Anterior cingulate cortex (tissue), 58 donors: ENCODE results near the gene KIRREL3.

ENCODE experiments used
- DNase-seq, 58 donors: peaks; one replicate each; lab custom pipeline; 2025; lab: John Stamatoyannopoulos, UW

KIRREL3 gene

GRCh38 chr11:126886085-126886484 is 114.5 kb downstream of the KIRREL3 start:
- no peak for DNase-seq

- no peak for DNase-seq
These were observed 116.0 kb downstream of the KIRREL3 start for GRCh38 chr11:126884594-126884993.

GRCh38 chr11:126884192-126884591 is 116.4 kb downstream of the KIRREL3 start:
- DNase-seq: no peak

DNA sequence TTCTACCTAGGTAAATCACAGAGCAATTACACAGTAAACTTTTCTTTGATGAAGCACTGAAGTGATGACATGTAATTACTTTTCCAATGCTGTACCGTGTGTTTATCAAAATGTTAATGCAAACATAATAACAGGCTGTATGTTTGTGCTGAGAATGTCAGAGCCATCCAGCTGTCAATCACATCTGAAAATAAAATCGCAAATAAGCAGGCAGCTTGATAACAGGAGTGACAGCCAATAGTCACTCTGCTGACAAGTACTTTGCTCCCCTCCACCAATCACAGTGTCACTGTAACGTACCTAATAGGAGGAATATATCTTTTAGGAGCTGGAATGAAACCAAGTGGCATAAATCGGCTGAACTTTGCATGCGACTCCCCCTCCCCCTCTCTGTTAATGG is 119.7 kb downstream of the KIRREL3 start:
- DNase-seq: no peak

DNA sequence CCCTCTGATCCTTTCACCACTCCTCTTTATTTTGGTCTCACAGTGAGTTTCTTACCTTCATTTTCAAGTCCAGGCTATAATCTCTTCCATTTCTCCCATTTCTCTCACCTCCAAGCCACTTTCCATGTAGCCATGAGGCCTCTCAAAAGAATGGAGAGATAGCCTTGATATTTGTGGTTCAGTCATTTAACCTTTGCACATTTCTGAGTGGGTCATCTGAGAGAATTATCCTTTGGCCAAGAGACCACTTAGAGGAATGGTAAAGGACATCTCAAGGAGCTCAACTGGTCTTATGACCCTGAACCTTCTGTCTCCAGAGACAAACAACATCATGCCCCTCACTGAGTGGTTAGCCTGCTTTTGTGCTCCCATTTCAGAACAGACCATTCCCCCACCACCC is 121.1 kb downstream of the KIRREL3 start:
- DNase-seq: no peak

DNA sequence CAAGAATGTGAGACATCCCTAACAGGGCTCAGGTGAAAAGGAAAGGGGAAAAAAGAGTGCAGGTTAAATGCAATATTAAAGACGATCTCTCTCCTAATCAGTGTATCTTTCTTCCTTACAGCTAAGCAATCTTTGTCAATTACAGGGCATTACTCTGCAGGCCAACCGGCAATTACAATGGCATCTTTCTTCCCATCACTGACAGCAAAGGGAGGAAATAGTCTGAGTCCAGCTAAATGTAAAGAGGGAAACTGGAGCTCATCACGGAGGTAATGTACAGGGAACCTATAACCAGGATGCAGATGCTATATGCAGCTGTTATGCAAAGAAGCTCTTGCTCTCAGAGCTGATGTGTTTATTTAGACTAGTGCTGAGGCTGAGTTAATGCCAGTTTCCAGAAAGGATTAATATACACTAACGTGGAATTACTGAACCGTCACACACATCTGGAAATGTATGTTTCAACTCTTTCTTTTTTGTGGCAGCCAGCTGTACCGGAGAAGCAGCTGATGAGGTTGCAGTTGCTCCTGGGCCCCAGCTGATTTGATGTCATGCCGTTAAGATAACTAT is 121.6 kb downstream of the KIRREL3 start:
- peak in 2 of 58 donors; percentile 14 to 30 for DNase-seq

- DNase-seq: no peak
These were observed 125.7 kb downstream of the KIRREL3 start for GRCh38 chr11:126874831-126875230.

DNA sequence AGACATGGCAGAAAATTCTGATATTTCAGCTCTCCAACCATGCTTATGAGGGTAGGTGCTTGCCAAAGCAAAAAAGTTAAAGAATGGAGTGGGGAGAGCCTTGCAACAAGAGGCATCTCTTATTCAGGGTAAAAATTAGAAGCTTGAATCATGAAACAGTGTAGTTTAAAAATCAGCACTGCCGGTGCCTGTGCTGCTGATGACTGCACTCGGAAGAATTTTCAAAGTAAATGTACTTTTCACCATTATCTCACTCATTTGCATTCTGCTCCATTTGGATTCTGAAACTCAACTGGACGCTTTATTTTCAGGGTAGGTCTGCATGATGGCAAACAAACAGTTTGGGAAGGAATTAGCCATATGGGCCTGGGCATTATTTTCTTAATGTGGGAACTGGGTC is 126.3 kb downstream of the KIRREL3 start:
- no peak for DNase-seq

GRCh38 chr11:126871792-126872191 is 128.8 kb downstream of the KIRREL3 start:
- DNase-seq: no peak

- no peak for DNase-seq
These were observed 130.5 kb downstream of the KIRREL3 start for GRCh38 chr11:126870021-126870420.

DNA sequence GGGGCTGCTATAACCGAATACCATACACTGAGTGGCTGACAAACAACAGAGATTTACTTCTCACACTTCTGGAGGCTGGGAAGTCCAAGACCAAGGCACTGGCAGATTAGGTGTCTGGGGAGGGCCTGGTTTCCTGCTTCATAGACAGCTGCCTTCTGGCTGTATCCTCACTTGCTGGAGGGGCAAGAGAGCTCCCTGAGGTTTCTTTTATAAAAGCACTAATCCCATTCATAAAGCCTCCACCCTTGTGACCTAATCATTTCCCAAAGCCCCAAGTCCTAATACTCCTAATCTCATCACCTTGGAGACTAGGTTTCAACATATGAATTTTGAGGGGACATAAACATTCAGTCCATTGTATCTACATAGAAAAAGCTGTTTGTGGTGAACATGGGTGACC is 131.8 kb downstream of the KIRREL3 start:
- no peak for DNase-seq

- no peak for DNase-seq
These were observed 135.6 kb downstream of the KIRREL3 start for GRCh38 chr11:126864934-126865333.

DNA sequence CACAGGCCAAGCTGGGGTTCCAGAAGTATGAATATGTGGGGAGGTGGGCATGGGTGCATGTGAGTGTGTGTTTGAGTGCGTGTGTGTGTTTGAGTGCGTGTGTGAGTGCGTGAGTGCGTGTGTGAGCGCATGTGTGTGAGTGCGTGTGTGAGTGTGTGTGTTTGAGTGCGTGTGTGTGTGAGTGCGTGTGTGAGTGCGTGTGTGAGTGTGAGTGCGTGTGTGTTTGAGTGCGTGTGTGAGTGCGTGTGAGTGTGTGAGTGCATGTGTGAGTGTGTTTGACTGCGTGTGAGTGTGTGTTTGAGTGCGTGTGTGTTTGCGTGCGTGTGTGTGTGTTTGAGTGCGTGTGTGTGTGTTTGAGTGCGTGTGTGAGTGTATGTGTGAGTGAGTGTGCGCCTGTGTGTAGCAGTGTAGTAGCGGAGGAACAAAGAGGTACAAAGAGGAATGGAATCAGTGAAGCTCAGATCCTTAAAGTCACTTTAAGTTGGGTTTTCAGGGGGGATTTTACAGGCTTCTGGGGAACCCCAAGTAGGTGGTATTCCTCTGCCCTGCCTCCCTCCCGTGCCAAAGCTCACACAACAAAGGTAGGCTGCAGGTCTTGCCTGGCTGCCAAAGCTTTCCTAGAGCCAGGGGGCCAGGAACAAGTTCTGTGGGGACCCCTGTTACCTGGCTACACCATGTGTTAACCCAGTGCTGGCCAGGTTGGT is 137.1 kb downstream of the KIRREL3 start:
- no peak for DNase-seq

GRCh38 chr11:126862664-126863243 is 137.8 kb downstream of the KIRREL3 start:
- DNase-seq: no peak

DNA sequence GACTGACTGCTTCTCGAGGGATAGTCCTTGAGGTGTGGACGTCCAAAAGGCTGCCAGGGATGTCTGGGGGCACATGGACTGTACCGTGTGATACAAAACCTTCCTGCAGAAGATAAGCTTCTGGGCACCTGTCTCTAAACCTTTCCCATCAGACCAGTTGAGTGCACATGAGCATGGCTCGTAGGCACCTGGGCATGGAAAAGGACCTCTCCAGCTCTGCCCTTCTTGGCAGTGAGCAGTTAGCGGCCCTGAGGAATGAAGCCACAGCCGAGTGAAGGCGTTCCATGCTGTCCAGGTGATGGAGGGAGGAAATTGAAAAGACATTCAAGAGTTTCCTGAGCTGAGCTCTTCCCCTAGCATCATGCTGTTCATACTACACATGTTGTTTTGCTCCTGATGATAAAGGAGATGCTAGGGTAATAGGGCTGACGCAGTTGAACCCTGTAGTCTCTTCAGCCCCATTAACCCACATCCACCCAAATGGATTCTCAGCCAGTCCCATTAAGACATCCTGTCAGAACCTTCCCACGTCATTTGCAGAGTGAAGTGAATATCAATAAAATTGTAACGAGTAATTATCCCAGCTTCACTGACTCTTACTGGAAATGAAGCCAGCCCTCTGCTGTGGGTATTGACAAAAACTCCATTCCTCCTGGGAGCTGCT is 138.6 kb downstream of the KIRREL3 start:
- DNase-seq: no peak

- DNase-seq: no peak
These were observed 142.4 kb downstream of the KIRREL3 start for GRCh38 chr11:126857860-126858808.

DNA sequence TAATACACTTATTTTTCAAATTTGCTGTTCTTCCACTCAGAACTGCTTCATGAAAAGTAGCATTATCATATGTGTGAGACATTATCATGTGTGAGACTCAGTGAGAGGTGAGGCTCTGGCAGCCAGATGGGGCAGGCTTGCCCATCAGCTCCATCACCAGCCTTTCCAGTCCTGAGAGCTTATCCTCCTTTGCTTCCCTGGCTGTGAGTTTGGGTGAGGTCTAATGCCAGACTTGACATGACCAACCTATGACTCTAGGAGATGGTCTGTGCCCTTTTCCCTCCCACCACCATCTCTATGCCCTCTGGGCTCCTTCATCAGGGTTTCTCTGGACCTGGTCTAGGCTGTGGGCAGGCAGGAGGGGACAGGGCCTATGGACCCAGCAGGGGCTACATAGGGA is 145.0 kb downstream of the KIRREL3 start:
- DNase-seq: no peak

GRCh38 chr11:126853732-126854131 is 146.8 kb downstream of the KIRREL3 start:
- DNase-seq: no peak

GRCh38 chr11:126844789-126845188 is 155.8 kb downstream of the KIRREL3 start:
- DNase-seq: no peak

GRCh38 chr11:126843096-126843495 is 157.5 kb downstream of the KIRREL3 start:
- no peak for DNase-seq
